HEK293 (cell line): Measurements from ENCODE around the gene NR2F1-AS1.
A peak's percentile ranks its signal among the peaks of the same experiment; 100 is the strongest.

Experiments
- CTCF ChIA-PET: fragments of 350-600 bp; formaldehyde crosslinking; extraction: SDS; loops from one replicate; lab custom pipeline; 2021; ENCODE audit warnings: antibody characterized with exemption; lab: Yijun Ruan, JAX
- POLR2A ChIA-PET: fragments of 300-600 bp; formaldehyde crosslinking; extraction: SDS; loops from one replicate; lab custom pipeline; 2020; ENCODE audit warnings: antibody characterized with exemption, inconsistent platforms; lab: Yijun Ruan, JAX
- H3K27ac ChIP-seq: fragments of 200-500 bp; sonication (Bioruptor generic); 2 replicates; pipeline ENCODE4 v1.5.1; 2014; ENCODE audit warnings: low read depth, low read length, control low read depth, inconsistent platforms; ENCODE audit errors: extremely low read depth
- H3K36me3 ChIP-seq, 2 experiments: fragments of 200-500 bp in 1 of 2; sonication (Bioruptor generic) in 1 of 2; 1 replicate in 1 of 2; 2 replicates in 1 of 2; pipeline ENCODE4 v1.5.1; 2014 to 2017; ENCODE audit warnings: inconsistent platforms in 2 of 2, low read length in 2 of 2; ENCODE audit not compliant: control insufficient read depth in 2 of 2, insufficient read depth in 1 of 2
- H3K4me1 ChIP-seq: fragments of 200-500 bp; sonication (Bioruptor generic); 2 replicates; pipeline ENCODE4 v1.5.1; 2014; ENCODE audit warnings: mild to moderate bottlenecking, low read length, inconsistent platforms; ENCODE audit not compliant: control insufficient read depth, insufficient read depth
- H3K4me3 ChIP-seq: 2 replicates; pipeline ENCODE4 v1.5.1; 2011; ENCODE audit warnings: low read depth, mild to moderate bottlenecking, control low read depth, low read length, moderate library complexity
- H3K9me3 ChIP-seq: fragments of 200-500 bp; sonication (Bioruptor generic); 2 replicates; pipeline ENCODE4 v1.5.1; 2014; ENCODE audit warnings: low read depth, low read length, inconsistent platforms; ENCODE audit not compliant: control insufficient read depth, insufficient read depth
- BCL11B ChIP-seq: fragments of 450-650 bp; formaldehyde crosslinking; IDR thresholded peaks from 2 replicates; pipeline ENCODE4 v1.5.1; 2016; ENCODE audit warnings: low read depth, missing biosample characterization, missing genetic modification characterization
- HOXC10 ChIP-seq: sonication (generic); formaldehyde crosslinking; IDR thresholded peaks from 2 replicates; pipeline ENCODE4 v1.8.1; 2023; ENCODE audit warnings: mild to moderate bottlenecking, missing genetic modification reagents
- KLF16 ChIP-seq: fragments of 450-650 bp; formaldehyde crosslinking; IDR thresholded peaks from 2 replicates; pipeline ENCODE4 v1.5.1; 2017; ENCODE audit warnings: missing biosample characterization, missing genetic modification characterization
- MEIS1 ChIP-seq: sonication (generic); formaldehyde crosslinking; IDR thresholded peaks from 2 replicates; pipeline ENCODE4 v1.8.1; 2022; ENCODE audit warnings: missing genetic modification reagents, mild to moderate bottlenecking, borderline replicate concordance
- PRDM10 ChIP-seq: fragments of 450-650 bp; formaldehyde crosslinking; IDR thresholded peaks from 2 replicates; pipeline ENCODE4 v1.5.1; 2016; ENCODE audit warnings: missing biosample characterization, missing genetic modification characterization
- SCRT1 ChIP-seq: fragments of 450-650 bp; formaldehyde crosslinking; IDR thresholded peaks from 2 replicates; pipeline ENCODE4 v1.5.1; 2016; ENCODE audit warnings: missing biosample characterization, missing genetic modification characterization, borderline replicate concordance
- SCRT2 ChIP-seq: fragments of 450-650 bp; formaldehyde crosslinking; IDR thresholded peaks from 2 replicates; pipeline ENCODE4 v1.5.1; 2016; ENCODE audit warnings: missing biosample characterization, missing genetic modification characterization
- SP7 ChIP-seq: fragments of 450-650 bp; formaldehyde crosslinking; IDR thresholded peaks from 2 replicates; pipeline ENCODE4 v1.5.1; 2016; ENCODE audit warnings: missing biosample characterization, missing genetic modification characterization
- YY1 ChIP-seq: fragments of 450-650 bp; formaldehyde crosslinking; IDR thresholded peaks from 2 replicates; pipeline ENCODE4 v1.5.1; 2018; ENCODE audit warnings: missing biosample characterization, missing genetic modification characterization
- ZEB2 ChIP-seq: fragments of 450-650 bp; formaldehyde crosslinking; IDR thresholded peaks from 2 replicates; pipeline ENCODE4 v1.5.1; 2016; ENCODE audit warnings: missing biosample characterization, missing genetic modification characterization
- ZFP3 ChIP-seq: fragments of 450-650 bp; formaldehyde crosslinking; IDR thresholded peaks from 2 replicates; pipeline ENCODE4 v1.5.1; 2016; ENCODE audit warnings: low read depth, missing biosample characterization, missing genetic modification characterization
- ZNF148 ChIP-seq: fragments of 450-650 bp; formaldehyde crosslinking; IDR thresholded peaks from 2 replicates; pipeline ENCODE4 v1.5.0; 2017; ENCODE audit warnings: missing biosample characterization, missing genetic modification characterization, borderline replicate concordance
- ZNF280D ChIP-seq: fragments of 450-650 bp; formaldehyde crosslinking; IDR thresholded peaks from 2 replicates; pipeline ENCODE4 v1.5.1; 2016; ENCODE audit warnings: missing biosample characterization, missing genetic modification characterization
- ZNF350 ChIP-seq: fragments of 450-650 bp; formaldehyde crosslinking; IDR thresholded peaks from 2 replicates; pipeline ENCODE4 v1.5.0; 2017; ENCODE audit warnings: missing biosample characterization, mild to moderate bottlenecking, missing genetic modification characterization
- ZNF362 ChIP-seq: fragments of 450-650 bp; formaldehyde crosslinking; IDR thresholded peaks from 2 replicates; pipeline ENCODE4 v1.5.1; 2016; ENCODE audit warnings: missing biosample characterization, missing genetic modification characterization
- ZNF404 ChIP-seq: fragments of 450-650 bp; formaldehyde crosslinking; IDR thresholded peaks from 2 replicates; pipeline ENCODE4 v1.5.1; 2017; ENCODE audit warnings: missing biosample characterization, missing genetic modification characterization
- ZNF521 ChIP-seq: fragments of 450-650 bp; formaldehyde crosslinking; IDR thresholded peaks from 2 replicates; pipeline ENCODE4 v1.5.1; 2017; ENCODE audit warnings: missing biosample characterization, mild to moderate bottlenecking, missing genetic modification characterization
- ZNF555 ChIP-seq: fragments of 450-650 bp; formaldehyde crosslinking; conservative IDR thresholded peaks from 2 replicates; pipeline ENCODE4 v1.5.1; 2017; ENCODE audit warnings: missing biosample characterization, mild to moderate bottlenecking, missing genetic modification characterization, inconsistent platforms
- ZNF560 ChIP-seq: fragments of 450-650 bp; formaldehyde crosslinking; IDR thresholded peaks from 2 replicates; pipeline ENCODE4 v1.5.1; 2017; ENCODE audit warnings: missing biosample characterization, missing genetic modification characterization, borderline replicate concordance
- ZNF626 ChIP-seq: fragments of 450-650 bp; sonication (Bioruptor Pico); formaldehyde crosslinking; IDR thresholded peaks from 2 replicates; pipeline ENCODE4 v1.5.1; 2018; ENCODE audit warnings: missing biosample characterization, missing genetic modification characterization, inconsistent platforms
- ZNF76 ChIP-seq: fragments of 450-650 bp; formaldehyde crosslinking; IDR thresholded peaks from 2 replicates; pipeline ENCODE4; 2016; ENCODE audit warnings: low read depth, missing biosample characterization, missing genetic modification characterization, borderline replicate concordance

NR2F1-AS1 gene

GRCh38 chr5:93582677-93583438 is 1.8 kb upstream of the NR2F1-AS1 start, which contains the start of gene NR2F1 (continued):
- TF ChIP-seq SCRT1: peak; percentile 33; the same call in 1 of the 2 replicates
- no peak for TF ChIP-seq HOXC10 (CRISPR knock-in tag)
- TF ChIP-seq YY1 (tag by site-specific recombination): peak; percentile 65
- peak; percentile 98 for TF ChIP-seq PRDM10
- no peak for TF ChIP-seq ZFP3 (tag by site-specific recombination)
- no peak for TF ChIP-seq ZNF404 (tag by site-specific recombination)
- TF ChIP-seq KLF16: peak; percentile 93

GRCh38 chr5:93582167-93582462 is 1.1 kb upstream of the NR2F1-AS1 start:
- CTCF ChIA-PET: interaction anchor here (0.5 to 1.6 kb wide), 13 partner anchors 14 to 1289 kb away, joined by 3 to 12 read pairs (median 4); no protein-coding TSS in a partner anchor
- Histone ChIP-seq H3K27ac (peak overlapping the region; percentile 97), H3K4me3 (peak overlapping the region; percentile 78), H3K36me3 (no peaks in the 10 kb centered on the region), H3K4me1 (peaks cover 4% of the 10 kb centered on the region; the same call in 1 of the 2 replicates), H3K9me3 (no peaks in the 10 kb centered on the region)
- TF ChIP-seq ZNF362 (no peak), SCRT2 (tag by site-specific recombination) (no peak), ZNF148 (no peak), BCL11B (no peak)
- POLR2A ChIA-PET: interaction anchor here (0.5 to 1.7 kb wide), 9 partner anchors 19 to 782 kb away, joined by 3 to 24 read pairs (median 4); no protein-coding TSS in a partner anchor

GRCh38 chr5:93580063-93580926 is 724 bp downstream of the NR2F1-AS1 start:
- CTCF ChIA-PET: interaction anchor here (0.6 to 0.7 kb wide), 4 partner anchors 220 to 1329 kb away, joined by 3 to 4 read pairs (median 3); no protein-coding TSS in a partner anchor
- H3K27ac ChIP-seq: peak overlapping the region; percentile 97
- H3K4me3 ChIP-seq: peak overlapping the region; percentile 78
- H3K4me1 ChIP-seq: peaks cover 7% of the 10 kb centered on the region; the same call in 1 of the 2 replicates
- no peaks in the 10 kb centered on the region for H3K9me3 ChIP-seq
- H3K36me3 ChIP-seq: no peaks in the 10 kb centered on the region
- POLR2A ChIA-PET: no interaction called here
- no peak for TF ChIP-seq ZNF280D (tag by site-specific recombination)
- no peak for TF ChIP-seq BCL11B
- no peak for TF ChIP-seq ZNF626
- no peak; the same call in 1 of the 2 replicates for TF ChIP-seq SP7 (tag by site-specific recombination)
- TF ChIP-seq MEIS1 (CRISPR knock-in tag): no peak
- TF ChIP-seq ZNF350: no peak
- TF ChIP-seq ZNF76: no peak; the same call in 1 of the 2 replicates
- peak; percentile 87; the same call in 1 of the 2 replicates for TF ChIP-seq ZEB2
- no peak for TF ChIP-seq ZNF555 (tag by site-specific recombination)
- no peak for TF ChIP-seq ZNF560 (tag by site-specific recombination)
- no peak for TF ChIP-seq ZNF521 (tag by site-specific recombination)
